Measurements from ENCODE around the gene NUDT12.

The NUDT12 gene

GRCh38 chr5:103541114-103541513, 21.5 kb downstream of the NUDT12 start:
- DNase-seq (ENCODE audit: low read depth, low spot score) = no peak

GRCh38 chr5:103539376-103540330, 22.9 kb downstream of the NUDT12 start:
- DNase-seq (ENCODE audit: low read depth, low spot score) = no peak

GRCh38 chr5:103532086-103532734, 30.4 kb downstream of the NUDT12 start:
- DNase-seq (ENCODE audit: low read depth, low spot score) = no peak

- DNase-seq (ENCODE audit: low read depth, low spot score) = no peak
Measured at GRCh38 chr5:103526164-103526915, 36.2 kb downstream of the NUDT12 start.

GRCh38 chr5:103525361-103525760, 37.2 kb downstream of the NUDT12 start:
- no peak for DNase-seq (ENCODE audit: low read depth, low spot score)

- DNase-seq (ENCODE audit: low read depth, low spot score) = no peak
Measured at GRCh38 chr5:103523319-103523718, 39.3 kb downstream of the NUDT12 start.

- DNase-seq (ENCODE audit: low read depth, low spot score) = no peak
Measured at GRCh38 chr5:103522586-103522985, 40.0 kb downstream of the NUDT12 start.

- no peak for DNase-seq (ENCODE audit: low read depth, low spot score)
Measured at GRCh38 chr5:103519550-103519949, 43.0 kb downstream of the NUDT12 start.

- no peak for DNase-seq (ENCODE audit: low read depth, low spot score)
Measured at GRCh38 chr5:103514371-103514770, 48.2 kb downstream of the NUDT12 start.

- DNase-seq (ENCODE audit: low read depth, low spot score) = no peak
Measured at GRCh38 chr5:103513701-103514100, 48.9 kb downstream of the NUDT12 start.

GRCh38 chr5:103512500-103512899, 50.1 kb downstream of the NUDT12 start:
- no peak for DNase-seq (ENCODE audit: low read depth, low spot score)

GRCh38 chr5:103511554-103511885, 51.1 kb downstream of the NUDT12 start:
- no peak for DNase-seq (ENCODE audit: low read depth, low spot score)

- no peak for DNase-seq (ENCODE audit: low read depth, low spot score)
Measured at GRCh38 chr5:103510851-103511553, 51.6 kb downstream of the NUDT12 start.

GRCh38 chr5:103505581-103506305, 56.8 kb downstream of the NUDT12 start:
- no peak for DNase-seq (ENCODE audit: low read depth, low spot score)

GRCh38 chr5:103503066-103503465, 59.5 kb downstream of the NUDT12 start:
- DNase-seq (ENCODE audit: low read depth, low spot score) = no peak

- DNase-seq (ENCODE audit: low read depth, low spot score) = no peak
Measured at GRCh38 chr5:103502662-103503061, 59.9 kb downstream of the NUDT12 start.
